Endothelial cell of umbilical vein (primary cell): ENCODE results near the gene IL5RA. TPM values are rescaled to one million over a fixed set of nuclear protein-coding genes. Genes with fewer than 3 reads are reported as not detected.

ENCODE experiments used
- BruUV-seq: library from RNA; stranded (reverse); fragments of 400-500 nt; replicated peaks from 2 replicates; lab custom pipeline; 2021; lab: Mats Ljungman, UMichigan
- CTCF ChIA-PET: fragments of 300-600, 350-600 bp; sonication (Branson Sonifier 250); formaldehyde crosslinking; loops from one replicate; lab custom pipeline; 2021; ENCODE audit warnings: antibody characterized with exemption, inconsistent platforms; lab: Charles Lee
- POLR2A ChIA-PET: fragments of 300-600, 350-600 bp; sonication (Branson Sonifier 250); formaldehyde crosslinking; loops from one replicate; lab custom pipeline; 2021; ENCODE audit warnings: antibody characterized with exemption, inconsistent platforms; lab: Charles Lee
- DNase-seq: peaks from one replicate; pipeline ENCODE4 v3.0.0-alpha.2; 2011; ENCODE audit warnings: low read depth, low spot score
- FAIRE-seq: peaks from 2 replicates; lab custom pipeline; 2011; peaks lifted over from hg19 to GRCh38; lab: Jason Lieb, UNC
- H2AFZ ChIP-seq: 2 replicates; pipeline ENCODE4 v1.6.0; 2012; ENCODE audit warnings: low read depth, low read length, control low read depth, inconsistent platforms
- H3K27ac ChIP-seq: 2 replicates; pipeline ENCODE4 v1.5.1; 2011; ENCODE audit warnings: low read depth, mild to moderate bottlenecking, control low read depth, low read length, moderate library complexity; ENCODE audit not compliant: insufficient read depth
- H3K27me3 ChIP-seq, 2 experiments: 2 replicates each; pipeline versions ENCODE4 v1.6.0 to v1.6.1; 2011; ENCODE audit warnings: low read length in 2 of 2, mixed read lengths in 1 of 2; ENCODE audit not compliant: control insufficient read depth in 2 of 2, insufficient read depth in 2 of 2
- H3K36me3 ChIP-seq, 2 experiments: 2 replicates in 1 of 2; 3 replicates in 1 of 2; pipeline ENCODE4 v1.5.1; 2011; ENCODE audit warnings: low read length in 2 of 2, mild to moderate bottlenecking in 1 of 2, moderate library complexity in 1 of 2; ENCODE audit not compliant: control insufficient read depth in 2 of 2, insufficient read depth in 2 of 2; ENCODE audit errors: extremely low read depth in 1 of 2
- H3K4me1 ChIP-seq: 3 replicates; pipeline ENCODE4 v1.5.1; 2011; ENCODE audit warnings: mild to moderate bottlenecking, low read length; ENCODE audit not compliant: control insufficient read depth, insufficient read depth; ENCODE audit errors: extremely low read depth
- H3K4me2 ChIP-seq: 2 replicates; pipeline ENCODE4 v1.6.1; 2011; ENCODE audit warnings: low read length, control low read depth, mixed read lengths; ENCODE audit not compliant: insufficient read depth
- H3K4me3 ChIP-seq, 3 experiments: fragments of 200-600 bp in 1 of 3; sonication (generic), shearing (Covaris generic) in 1 of 3; replicated peaks in 1 of 3; 2 replicates each; pipeline ENCODE4 v1.5.1; 2011 to 2016; ENCODE audit warnings: control low read depth in 3 of 3, low read length in 3 of 3, mild to moderate bottlenecking in 2 of 3, inconsistent platforms in 1 of 3, low read depth in 1 of 3, moderate library complexity in 1 of 3; ENCODE audit not compliant: insufficient read depth in 1 of 3
- H3K79me2 ChIP-seq: 2 replicates; pipeline ENCODE4 v1.6.0; 2012; ENCODE audit warnings: low read length, inconsistent platforms; ENCODE audit not compliant: control insufficient read depth, insufficient read depth
- H3K9ac ChIP-seq: replicated peaks from 2 replicates; pipeline ENCODE3; 2011; ENCODE audit warnings: low read length, control low read depth; ENCODE audit not compliant: insufficient read depth; ENCODE audit errors: extremely low read depth
- H3K9me1 ChIP-seq: replicated peaks from 3 replicates; pipeline ENCODE4 v1.6.0; 2011; ENCODE audit warnings: mild to moderate bottlenecking, low read length; ENCODE audit not compliant: control insufficient read depth, insufficient read depth; ENCODE audit errors: extremely low read depth
- H3K9me3 ChIP-seq: replicated peaks from 2 replicates; pipeline ENCODE4 v1.5.1; 2012; ENCODE audit warnings: low read length, inconsistent platforms; ENCODE audit not compliant: control insufficient read depth, insufficient read depth
- H4K20me1 ChIP-seq: replicated peaks from 2 replicates; pipeline ENCODE3; 2011; ENCODE audit warnings: mild to moderate bottlenecking, low read length; ENCODE audit not compliant: control insufficient read depth, insufficient read depth; ENCODE audit errors: extremely low read depth
- CTCF ChIP-seq, 2 donors: IDR thresholded peaks; 1 replicate in 1 of 2; 2 replicates in 1 of 2; pipeline ENCODE4 v1.5.1; 2011; ENCODE audit warnings: low read length in 2 of 2, mild to moderate bottlenecking in 2 of 2, moderate library complexity in 2 of 2, control low read depth in 1 of 2, inconsistent platforms in 1 of 2, low read depth in 1 of 2; ENCODE audit not compliant: insufficient read depth in 1 of 2; ENCODE audit errors: extremely low read depth in 1 of 2
- EZH2 ChIP-seq: IDR thresholded peaks from 2 replicates; pipeline ENCODE4 v1.6.1; 2012; ENCODE audit warnings: borderline replicate concordance, low read depth, mild to moderate bottlenecking, moderate library complexity, low read length, inconsistent platforms; ENCODE audit not compliant: severe bottlenecking
- FOS ChIP-seq: IDR thresholded peaks from 2 replicates; pipeline ENCODE4 v1.6.1; 2011; ENCODE audit warnings: mild to moderate bottlenecking, low read length, moderate library complexity, borderline replicate concordance; ENCODE audit not compliant: insufficient read depth
- GATA2 ChIP-seq: IDR thresholded peaks from 2 replicates; pipeline ENCODE4 v1.7.0; 2011; ENCODE audit warnings: low read depth, mild to moderate bottlenecking, moderate library complexity, mixed read lengths, low read length; ENCODE audit not compliant: insufficient read length, insufficient read depth
- JUN ChIP-seq: IDR thresholded peaks from 2 replicates; pipeline ENCODE4 v1.6.1; 2011; ENCODE audit warnings: borderline replicate concordance, low read depth; ENCODE audit not compliant: insufficient read length, insufficient read depth
- MYC ChIP-seq: IDR thresholded peaks from one replicate; pipeline ENCODE4 v1.6.1; 2011; ENCODE audit warnings: mild to moderate bottlenecking, low read depth, low read length
- POLR2A ChIP-seq: IDR thresholded peaks from 2 replicates; pipeline ENCODE4 v1.6.1; 2012; ENCODE audit warnings: low read depth, mild to moderate bottlenecking, control low read depth, low read length
- POLR2AphosphoS5 ChIP-seq: IDR thresholded peaks from 2 replicates; pipeline ENCODE4 v1.6.1; 2012; ENCODE audit warnings: low read depth, mild to moderate bottlenecking, control low read depth, low read length, moderate library complexity; ENCODE audit not compliant: insufficient read depth
- dilution Hi-C: fragments of 300-500 bp; cut with MboI; formaldehyde crosslinking; loops from one replicate; pipeline ENCODE4 v1.15.0; 2019; ENCODE audit warnings: low sequenced_read_pairs; ENCODE audit not compliant: extremely low pct_ligation_motif_present
- intact Hi-C: fragments of 100-400 bp; cut with micrococcal nuclease; formaldehyde crosslinking; loops from one replicate; pipeline ENCODE4 v1.10.0; 2022
- polyA plus RNA-seq, 4 experiments: library from polyadenylated mRNA; depleted of rRNA in 3 of 4; stranded (reverse) in 3 of 4; unstranded in 1 of 4; fragments of >200 nt; gene quantifications; 2 replicates each; pipeline versions ENCODE4 v1.2.1 to v1.2.3, GENCODE V29; 2011 to 2012; ENCODE audit warnings: missing spikeins in 1 of 4
- total RNA-seq: library from RNA; stranded (reverse); gene quantifications from 2 replicates; pipeline ENCODE4 v1.2.3, GENCODE V29; 2021
- TF ChIP-seq, protein P1 (sequence below): IDR thresholded peaks from 2 replicates; pipeline ENCODE4 v1.6.1; 2011; ENCODE audit not compliant: insufficient read depth, insufficient read length

Gene IL5RA
- total and polyA plus RNA-seq, 2 donors (not counting 3 experiments of a cell fraction or from before 2014, with no cell fraction given) = not detected

DNA sequence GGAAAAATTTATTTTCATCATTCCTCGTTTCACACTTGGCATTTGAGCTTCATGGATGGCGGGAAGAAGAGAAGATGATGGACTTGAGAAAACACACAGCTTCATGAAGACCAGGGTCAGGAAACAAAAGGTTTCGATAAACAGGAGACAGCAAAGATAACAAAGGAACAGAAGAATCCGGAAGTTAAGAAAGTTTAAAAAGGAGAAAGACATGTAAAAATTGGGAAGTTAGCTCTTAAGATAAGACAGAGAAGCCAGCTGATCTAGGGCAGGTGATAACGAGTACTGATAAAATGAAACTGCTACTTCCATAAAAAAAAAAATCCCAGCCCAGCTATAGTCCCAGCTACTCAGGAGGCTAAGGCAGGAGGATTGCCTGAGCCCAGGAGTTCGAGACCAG lies 23.9 kb downstream of the IL5RA start:
- Histone ChIP-seq H3K9ac (no peak overlapping the region), H3K4me1 (no peaks in the 10 kb centered on the region), H3K27me3 (no peaks in the 10 kb centered on the region), H3K36me3 (no peaks in the 10 kb centered on the region), H2AFZ (no peak overlapping the region), H3K9me3 (peaks cover 2% of the 10 kb centered on the region), H3K79me2 (no peaks in the 10 kb centered on the region), H3K9me1 (no peaks in the 10 kb centered on the region), H3K4me3 (no peak overlapping the region), H4K20me1 (no peaks in the 10 kb centered on the region), H3K4me2 (no peak overlapping the region), H3K27ac (no peak overlapping the region)
- ChIA-PET POLR2A (no interaction called here), CTCF (interaction anchor here (0.9 kb wide), 1 partner anchor 21 kb away, joined by 3 read pairs; no protein-coding TSS in a partner anchor)
- dilution Hi-C loops (no loop called here), intact Hi-C loops (no loop called here)
- DNase-seq (no peak), FAIRE-seq (no peak)
- BruUV-seq = no TSS peak
- TF ChIP-seq POLR2AphosphoS5 (no peak), JUN (no peak), GATA2 (no peak), CTCF (IDR thresholded peaks at IDR 0.05; ENCODE audit: extremely low read depth in 1 of 2, insufficient read depth in 1 of 2, low read depth in 1 of 2, low read length in 2 of 2) (no peak), FOS (no peak), POLR2A (no peak), EZH2 (no peak), MYC (no peak)
- TF ChIP-seq, protein P1, sequence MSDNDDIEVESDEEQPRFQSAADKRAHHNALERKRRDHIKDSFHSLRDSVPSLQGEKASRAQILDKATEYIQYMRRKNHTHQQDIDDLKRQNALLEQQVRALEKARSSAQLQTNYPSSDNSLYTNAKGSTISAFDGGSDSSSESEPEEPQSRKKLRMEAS = no peak
